NCI-H146 treated with DMSO at 0.1 percent for 48 hours (cell line): Measurements from ENCODE around the gene TMED10.
A peak's percentile ranks its signal among the peaks of the same experiment; 100 is the strongest.
"Not testable (repeated sequence)": the region's sequence is repeated elsewhere in the genome, so short reads cannot be mapped to it uniquely, and the experiment has no call there.

ENCODE experiments used
- DNase-seq: peaks from one replicate; lab custom pipeline; 2025; ENCODE audit not compliant: unreplicated experiment; lab: John Stamatoyannopoulos, UW

The TMED10 gene

GRCh38 chr14:75163677-75164076 is 12.7 kb downstream of the TMED10 start:
- no peak for DNase-seq

- DNase-seq: no peak
These were observed 13.8 kb downstream of the TMED10 start for GRCh38 chr14:75162631-75163030.

- no peak for DNase-seq
These were observed 17.4 kb downstream of the TMED10 start for GRCh38 chr14:75158843-75159614.

GRCh38 chr14:75156901-75157300 is 19.5 kb downstream of the TMED10 start:
- DNase-seq: no peak

- DNase-seq: no peak
These were observed 20.3 kb downstream of the TMED10 start for GRCh38 chr14:75156111-75156510.

GRCh38 chr14:75155169-75155568 is 21.2 kb downstream of the TMED10 start:
- DNase-seq: no peak

- peak; percentile 1 for DNase-seq
These were observed 23.1 kb downstream of the TMED10 start for GRCh38 chr14:75153295-75153694.

GRCh38 chr14:75151851-75152250 is 24.6 kb downstream of the TMED10 start:
- DNase-seq: no peak

- not testable (repeated sequence) for DNase-seq
These were observed 25.8 kb downstream of the TMED10 start for GRCh38 chr14:75150637-75151036.

GRCh38 chr14:75150150-75150549 is 26.3 kb downstream of the TMED10 start:
- DNase-seq: no peak

GRCh38 chr14:75147423-75148071 is 28.9 kb downstream of the TMED10 start:
- no peak for DNase-seq

- DNase-seq: no peak
These were observed 31.5 kb downstream of the TMED10 start for GRCh38 chr14:75144944-75145343.

- no peak for DNase-seq
These were observed 32.5 kb downstream of the TMED10 start for GRCh38 chr14:75143761-75144527.

- DNase-seq: no peak
These were observed 33.9 kb downstream of the TMED10 start for GRCh38 chr14:75142494-75142893.

GRCh38 chr14:75141967-75142366 is 34.4 kb downstream of the TMED10 start:
- DNase-seq: no peak

- DNase-seq: no peak
These were observed 35.4 kb downstream of the TMED10 start for GRCh38 chr14:75141062-75141461.

- DNase-seq: no peak
These were observed 35.8 kb downstream of the TMED10 start for GRCh38 chr14:75140620-75141019.

GRCh38 chr14:75139185-75139584 is 37.2 kb downstream of the TMED10 start:
- DNase-seq: no peak

GRCh38 chr14:75138492-75138891 is 37.9 kb downstream of the TMED10 start:
- no peak for DNase-seq

- no peak for DNase-seq
These were observed 41.8 kb downstream of the TMED10 start for GRCh38 chr14:75134644-75135043.

GRCh38 chr14:75133597-75133996 is 42.8 kb downstream of the TMED10 start:
- DNase-seq: no peak
